Breast epithelium (tissue), 3 donors: ENCODE data around the gene CDH23.

ENCODE experiments used
- CTCF ChIP-seq, 3 donors: fragments of 450-650 bp; IDR thresholded peaks; one replicate each; pipeline ENCODE4 v1.5.1; 2016 to 2017; ENCODE audit warnings: antibody characterized with exemption in 3 of 3, mild to moderate bottlenecking in 3 of 3, moderate library complexity in 3 of 3
- POLR2A ChIP-seq: fragments of 450-650 bp; IDR thresholded peaks from one replicate; pipeline ENCODE4 v1.6.1; 2016; ENCODE audit warnings: antibody characterized with exemption, mild to moderate bottlenecking, moderate library complexity

GRCh38 chr10:71737834-71738197 lies 341.1 kb downstream of the CDH23 start:
- no peak for TF ChIP-seq CTCF (IDR thresholded peaks at IDR 0.05)
- no peak for TF ChIP-seq POLR2A
